NCI-H2227 (cell line): Measurements from ENCODE around the gene NOC4L.
"Not testable (repeated sequence)": the region's sequence is repeated elsewhere in the genome, so short reads cannot be mapped to it uniquely, and the experiment has no call there.

Source experiments
- DNase-seq: peaks from one replicate; lab custom pipeline; 2025; ENCODE audit not compliant: unreplicated experiment; lab: John Stamatoyannopoulos, UW

The NOC4L gene

DNA sequence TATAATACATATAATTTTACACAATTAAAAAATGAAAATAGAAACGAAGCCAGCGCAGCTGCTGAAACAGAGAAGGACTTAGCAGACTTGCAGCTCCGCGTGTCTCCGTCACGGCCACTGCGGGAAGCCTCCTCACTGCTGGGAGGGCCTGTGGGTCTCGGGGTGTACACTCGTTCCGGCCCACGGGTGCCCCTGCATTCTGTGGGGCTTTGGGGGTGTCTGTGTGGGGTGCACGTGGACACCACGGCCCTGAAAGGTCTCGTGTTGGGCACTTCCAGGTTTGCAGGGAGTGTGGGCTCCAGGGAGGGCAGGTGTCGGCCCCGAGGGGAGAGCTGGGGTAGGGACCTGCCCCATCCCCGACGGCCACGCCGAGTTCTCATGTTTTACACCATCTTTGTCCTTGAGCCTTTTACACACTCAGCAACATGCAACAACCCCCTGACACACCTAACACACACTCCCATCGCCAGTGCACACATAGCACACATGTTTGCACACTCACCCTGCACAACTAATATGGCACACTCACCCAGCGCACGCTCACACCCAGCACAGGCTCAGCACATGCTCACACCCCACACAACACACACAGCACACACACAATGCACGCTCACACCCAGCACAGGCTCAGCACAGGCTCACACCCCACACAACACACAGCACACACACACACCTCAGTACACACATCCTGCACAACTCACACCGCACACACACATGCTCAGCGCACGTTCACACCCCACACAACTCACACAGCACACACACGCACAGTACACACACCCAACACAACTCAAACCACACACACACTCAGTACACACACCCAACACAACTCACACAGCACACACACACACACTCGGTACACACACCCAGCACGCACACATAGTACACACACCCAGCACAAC, 36.6 kb downstream of the NOC4L start:
- DNase-seq: no peak

DNA sequence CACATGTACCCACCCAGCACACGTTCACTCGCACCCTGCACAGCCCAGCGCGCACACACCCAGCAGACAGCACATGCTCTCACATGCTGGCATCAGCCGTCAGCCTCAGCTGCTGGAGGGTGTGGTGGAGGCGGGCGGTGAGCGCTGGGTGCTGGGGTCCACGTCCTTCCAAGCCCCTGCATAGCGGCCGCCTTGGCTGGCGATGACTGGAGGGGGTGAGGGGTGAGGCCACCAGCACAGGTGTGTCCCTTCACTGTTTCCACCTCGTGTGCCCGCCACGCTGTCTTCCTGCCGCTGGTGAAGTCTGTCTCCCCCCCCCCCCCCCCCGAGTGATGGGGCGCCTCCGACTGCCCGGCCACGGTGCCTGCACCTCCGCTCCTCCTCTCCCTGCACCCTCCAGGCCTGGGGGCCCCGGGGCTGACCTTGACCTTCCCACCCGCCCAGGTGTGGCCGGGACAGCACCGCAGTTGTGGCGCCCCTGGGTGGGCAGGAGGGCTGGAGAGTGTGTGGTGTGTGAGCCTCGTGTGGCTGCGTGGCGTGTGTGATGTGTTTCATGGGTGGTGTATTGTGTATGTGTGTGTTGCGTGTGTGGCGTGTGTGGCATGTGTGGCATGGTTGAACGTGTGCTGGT, 37.4 kb downstream of the NOC4L start:
- DNase-seq: no peak

DNA sequence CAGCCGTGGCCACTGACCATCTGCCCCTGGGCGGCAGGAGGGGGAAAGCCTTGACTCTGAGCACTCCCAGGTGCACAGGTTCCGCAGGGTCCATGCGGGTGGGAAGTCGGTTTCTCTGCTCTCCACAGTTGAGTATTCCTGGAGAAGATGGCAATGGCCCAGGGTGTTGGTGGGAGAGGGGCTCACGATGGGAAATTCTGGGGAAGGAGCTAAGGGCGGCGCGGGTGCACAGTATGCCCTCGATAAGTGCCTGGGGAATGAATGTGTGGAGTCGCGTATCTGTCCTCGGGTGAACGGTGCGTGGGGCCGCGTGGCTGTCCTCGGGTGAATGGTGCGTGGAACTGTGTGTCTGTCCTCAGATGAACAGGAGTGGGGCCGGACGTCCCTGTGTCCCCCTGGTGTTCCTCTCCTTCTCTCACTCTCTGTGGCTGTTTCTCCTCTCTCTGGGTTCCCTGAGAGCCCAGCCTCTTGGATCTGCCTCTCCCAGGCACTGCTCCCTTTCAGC, 38.0 kb downstream of the NOC4L start:
- DNase-seq: no peak

- no peak for DNase-seq
These were observed 38.6 kb downstream of the NOC4L start for GRCh38 chr12:132182711-132183365.

DNA sequence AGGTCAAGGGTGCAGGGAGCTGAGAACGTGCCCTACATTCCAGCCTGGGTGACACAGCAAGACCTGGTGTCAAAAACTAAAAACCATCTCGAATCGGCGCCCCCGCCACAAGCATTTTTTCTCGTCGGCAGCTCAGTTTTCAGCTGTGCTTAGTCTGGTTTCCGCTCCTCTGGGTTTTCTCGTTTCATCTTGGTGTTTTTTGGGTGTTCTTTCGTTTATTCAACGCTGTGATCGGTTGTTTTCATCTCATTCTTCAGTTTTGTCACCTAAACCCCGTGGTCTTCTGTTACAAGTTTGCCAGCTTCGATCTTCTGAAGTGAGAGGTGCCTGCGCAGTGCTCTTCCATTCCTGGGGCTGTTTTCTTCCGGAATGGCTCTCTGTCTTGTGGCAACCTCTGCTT, 41.4 kb downstream of the NOC4L start:
- no peak for DNase-seq

GRCh38 chr12:132186208-132186856, 42.1 kb downstream of the NOC4L start:
- no peak for DNase-seq

GRCh38 chr12:132186857-132187620, 42.8 kb downstream of the NOC4L start:
- no peak for DNase-seq

DNA sequence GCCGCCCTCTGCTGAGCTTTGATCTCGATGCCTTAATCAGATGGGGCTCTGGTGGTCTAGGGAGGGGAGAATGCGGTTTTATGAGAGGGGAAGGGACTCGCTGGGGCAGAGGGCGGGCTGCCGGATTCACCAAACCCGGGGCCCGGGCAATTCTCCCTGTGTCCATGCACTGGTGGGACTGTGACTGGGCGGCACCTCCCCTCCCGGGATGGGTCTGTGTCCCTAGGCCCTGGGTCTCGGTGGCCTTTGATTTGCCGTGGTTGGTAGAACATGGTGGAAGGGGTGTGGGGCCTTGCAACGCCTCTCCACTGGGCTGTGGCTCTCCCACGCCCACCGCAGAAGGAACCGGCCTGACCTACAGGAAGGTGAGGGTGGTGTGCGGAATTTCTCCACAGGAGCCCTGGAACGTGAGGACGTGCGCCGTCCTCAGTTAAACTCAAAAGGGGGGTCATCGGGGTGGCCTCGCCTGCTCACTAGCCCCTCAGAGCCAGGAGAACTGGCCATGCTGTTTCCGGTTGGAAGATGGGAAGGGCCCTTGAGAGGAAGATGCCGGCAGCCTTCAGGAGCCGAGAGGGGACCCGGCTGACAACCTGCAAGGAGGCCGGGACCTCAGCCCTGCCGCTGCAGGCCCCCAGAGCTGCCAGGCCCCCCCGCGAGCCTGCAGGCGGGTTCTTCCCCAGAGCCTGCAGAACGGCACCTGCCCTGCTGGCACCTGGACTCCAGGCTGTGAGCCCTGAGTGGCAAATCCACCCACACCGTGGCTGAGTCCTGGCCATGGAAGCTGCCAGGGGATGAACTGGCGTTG, 43.6 kb downstream of the NOC4L start:
- no peak for DNase-seq

GRCh38 chr12:132188451-132188901, 44.2 kb downstream of the NOC4L start:
- DNase-seq: no peak

- DNase-seq: no peak
These were observed 44.7 kb downstream of the NOC4L start for GRCh38 chr12:132188916-132189325.

DNA sequence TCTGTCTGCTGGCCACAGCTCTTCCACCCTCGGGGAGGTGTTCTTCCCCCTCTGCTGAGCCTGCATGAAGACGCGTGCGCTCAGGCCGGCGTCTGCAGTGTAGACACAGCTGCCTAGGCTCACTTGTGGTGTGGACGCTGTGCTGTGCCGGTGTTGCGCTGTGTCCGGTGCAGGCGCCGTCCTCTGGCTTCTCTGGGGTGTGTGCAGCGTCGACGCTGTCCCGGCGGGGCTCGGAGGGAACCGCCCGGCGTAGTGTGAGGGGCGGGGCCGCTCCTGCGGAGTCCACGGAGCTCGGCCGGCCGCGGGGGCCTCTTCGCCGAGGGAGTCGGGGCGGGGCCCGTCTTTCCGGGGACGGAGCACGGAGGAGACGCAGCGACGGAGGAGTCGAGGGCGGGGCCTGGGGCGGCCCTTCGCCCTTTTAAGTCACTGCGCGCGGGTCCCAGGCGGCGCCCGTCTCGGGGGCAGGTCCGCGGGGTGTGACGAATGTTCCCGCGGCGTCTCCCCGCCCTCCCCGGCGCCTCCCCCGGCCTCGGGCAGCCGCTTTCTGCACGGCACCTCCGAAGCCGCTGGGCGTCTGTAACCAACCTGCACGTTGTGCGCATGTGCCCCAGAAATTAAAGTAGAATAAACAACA, 45.2 kb downstream of the NOC4L start:
- peak; percentile 95 for DNase-seq

GRCh38 chr12:132190012-132190755, 45.9 kb downstream of the NOC4L start:
- peak; percentile 71 for DNase-seq

GRCh38 chr12:132190834-132191500, 46.7 kb downstream of the NOC4L start:
- no peak for DNase-seq

DNA sequence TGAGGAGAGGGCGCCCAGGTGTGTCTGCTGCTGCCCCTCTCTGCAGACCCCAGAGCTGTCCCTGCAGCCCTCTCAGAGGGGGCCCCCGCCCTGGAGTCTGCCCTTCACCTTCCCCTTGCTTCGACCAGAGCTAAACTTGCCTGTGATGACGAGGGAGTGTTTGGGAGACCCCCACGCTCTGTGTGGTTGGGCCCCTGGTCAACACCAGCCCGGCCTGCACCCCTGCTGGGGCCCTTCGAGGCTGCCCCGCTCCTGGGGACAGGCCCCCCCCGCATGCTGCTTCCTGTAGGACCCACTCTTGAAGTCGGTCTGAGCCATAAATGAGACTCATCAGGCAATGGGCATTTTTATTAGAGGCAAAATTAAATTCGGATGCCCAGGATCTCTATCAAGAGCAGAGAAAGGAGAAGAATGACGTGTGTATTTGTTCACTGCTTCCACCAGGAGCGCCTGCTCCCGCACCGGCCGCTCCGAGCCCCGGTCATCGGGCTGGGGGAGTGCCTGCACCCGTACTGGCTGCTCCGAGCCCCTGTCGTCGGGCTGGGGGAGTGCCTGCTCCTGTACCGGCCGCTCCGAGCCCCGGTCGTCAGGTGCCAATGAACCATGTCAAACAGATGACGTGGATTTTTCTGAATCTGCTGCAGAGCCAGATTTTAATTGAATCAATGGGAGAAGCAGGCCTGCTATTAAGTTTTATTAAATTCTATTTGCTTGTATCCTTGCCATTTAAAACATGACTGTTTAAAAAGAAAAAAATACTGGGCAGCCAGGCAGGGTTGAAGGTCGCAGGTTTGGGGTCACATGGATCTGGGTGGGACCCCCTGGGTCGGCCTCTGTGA, 47.7 kb downstream of the NOC4L start:
- no peak for DNase-seq

- no peak for DNase-seq
These were observed 49.8 kb downstream of the NOC4L start for GRCh38 chr12:132194056-132194455.

DNA sequence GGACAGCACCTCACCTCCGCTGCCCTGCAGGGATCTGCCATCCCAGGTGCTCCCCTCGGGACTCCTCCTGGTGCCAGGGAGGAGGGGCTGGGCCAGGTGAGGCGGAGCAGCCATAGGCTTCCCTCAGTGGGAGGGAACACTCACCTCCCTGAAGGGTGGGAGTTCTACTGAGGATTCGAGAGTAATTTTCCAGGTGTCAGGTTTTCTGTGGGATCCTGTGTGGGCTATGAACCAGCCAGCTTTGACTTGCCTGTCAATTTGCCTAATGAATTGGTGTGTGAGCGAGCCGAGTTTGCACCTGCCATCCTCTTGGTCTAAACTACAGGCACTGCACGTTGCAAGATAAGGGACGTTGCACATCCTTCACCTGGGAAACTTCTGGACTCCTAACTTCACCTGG, 50.3 kb downstream of the NOC4L start:
- no peak for DNase-seq

- DNase-seq: not testable (repeated sequence)
These were observed 51.0 kb downstream of the NOC4L start for GRCh38 chr12:132195242-132195641.
